ENCODE data around the gene ADAMTS2.

- TF ChIP-seq, protein P1, sequence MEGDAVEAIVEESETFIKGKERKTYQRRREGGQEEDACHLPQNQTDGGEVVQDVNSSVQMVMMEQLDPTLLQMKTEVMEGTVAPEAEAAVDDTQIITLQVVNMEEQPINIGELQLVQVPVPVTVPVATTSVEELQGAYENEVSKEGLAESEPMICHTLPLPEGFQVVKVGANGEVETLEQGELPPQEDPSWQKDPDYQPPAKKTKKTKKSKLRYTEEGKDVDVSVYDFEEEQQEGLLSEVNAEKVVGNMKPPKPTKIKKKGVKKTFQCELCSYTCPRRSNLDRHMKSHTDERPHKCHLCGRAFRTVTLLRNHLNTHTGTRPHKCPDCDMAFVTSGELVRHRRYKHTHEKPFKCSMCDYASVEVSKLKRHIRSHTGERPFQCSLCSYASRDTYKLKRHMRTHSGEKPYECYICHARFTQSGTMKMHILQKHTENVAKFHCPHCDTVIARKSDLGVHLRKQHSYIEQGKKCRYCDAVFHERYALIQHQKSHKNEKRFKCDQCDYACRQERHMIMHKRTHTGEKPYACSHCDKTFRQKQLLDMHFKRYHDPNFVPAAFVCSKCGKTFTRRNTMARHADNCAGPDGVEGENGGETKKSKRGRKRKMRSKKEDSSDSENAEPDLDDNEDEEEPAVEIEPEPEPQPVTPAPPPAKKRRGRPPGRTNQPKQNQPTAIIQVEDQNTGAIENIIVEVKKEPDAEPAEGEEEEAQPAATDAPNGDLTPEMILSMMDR (IDR thresholded peaks at IDR 0.05; ENCODE audit: insufficient read depth, low read length, poor library complexity, severe bottlenecking): no peak
- TF ChIP-seq EZH2phosphoT487 (conservative IDR thresholded peaks at IDR 0.05; ENCODE audit: low read length): no peak
Observed at GRCh38 chr5:179220716-179221115, 124.5 kb downstream of the ADAMTS2 start.
